ENCODE results near the gene VASH1. TPM values are rescaled to one million over a fixed set of nuclear protein-coding genes. Genes with fewer than 3 reads are reported as not detected.

Gene VASH1
- total RNA-seq, 1 donor from 2014 or later = 2.9 TPM

- no peak for TF ChIP-seq CTCF (conservative IDR thresholded peaks at IDR 0.05; ENCODE audit: low read depth, low read length)
- H3K4me3 ChIP-seq (ENCODE audit: low read depth, low read length) = no peak overlapping the region
- DNase-seq (ENCODE audit: low read depth) = no peak
Measured at GRCh38 chr14:76742185-76742584, 19.1 kb upstream of the VASH1 start.

GRCh38 chr14:76742966-76743365 lies 18.3 kb upstream of the VASH1 start:
- TF ChIP-seq CTCF (conservative IDR thresholded peaks at IDR 0.05; ENCODE audit: low read depth, low read length) = no peak

GRCh38 chr14:76752744-76753143 lies 8.5 kb upstream of the VASH1 start:
- H3K4me3 ChIP-seq (ENCODE audit: low read depth, low read length) = no peak overlapping the region
- DNase-seq (ENCODE audit: low read depth) = no peak
- TF ChIP-seq CTCF (conservative IDR thresholded peaks at IDR 0.05; ENCODE audit: low read depth, low read length) = no peak

More at GRCh38 chr14:76742966-76743365, 18.3 kb upstream of the VASH1 start:
- no peak overlapping the region for H3K4me3 ChIP-seq (ENCODE audit: low read depth, low read length)
- DNase-seq (ENCODE audit: low read depth) = no peak

- no peak for TF ChIP-seq CTCF (conservative IDR thresholded peaks at IDR 0.05; ENCODE audit: low read depth, low read length)
- H3K4me3 ChIP-seq (ENCODE audit: low read depth, low read length) = no peak overlapping the region
- DNase-seq (ENCODE audit: low read depth) = no peak
Measured at GRCh38 chr14:76753541-76754198, 7.6 kb upstream of the VASH1 start.

- H3K4me3 ChIP-seq (ENCODE audit: low read depth, low read length) = no peak overlapping the region
- DNase-seq (ENCODE audit: low read depth) = no peak
- no peak for TF ChIP-seq CTCF (conservative IDR thresholded peaks at IDR 0.05; ENCODE audit: low read depth, low read length)
Measured at GRCh38 chr14:76754586-76754985, 6.7 kb upstream of the VASH1 start.

- TF ChIP-seq CTCF (conservative IDR thresholded peaks at IDR 0.05; ENCODE audit: low read depth, low read length) = no peak
- H3K4me3 ChIP-seq (ENCODE audit: low read depth, low read length) = no peak overlapping the region
- DNase-seq (ENCODE audit: low read depth) = no peak
Measured at GRCh38 chr14:76755610-76756370, 5.5 kb upstream of the VASH1 start.
